Mononuclear cell (primary cell): ENCODE results near the gene OR6J1. TPM values are rescaled to one million over a fixed set of nuclear protein-coding genes. Genes with fewer than 3 reads are reported as not detected.

Experiments used
- H3K27me3 ChIP-seq: 2 replicates; pipeline ENCODE4 v1.6.0; 2011; ENCODE audit warnings: low read length, control low read depth; ENCODE audit not compliant: insufficient read depth
- H3K4me1 ChIP-seq: 2 replicates; pipeline ENCODE4 v1.5.1; 2011; ENCODE audit warnings: mild to moderate bottlenecking, low read length, control low read depth; ENCODE audit not compliant: insufficient read depth
- H3K4me3 ChIP-seq: 2 replicates; pipeline ENCODE4 v1.5.1; 2011; ENCODE audit warnings: mild to moderate bottlenecking, low read length, moderate library complexity
- H3K9me3 ChIP-seq: 2 replicates; pipeline ENCODE4 v1.5.1; 2011; ENCODE audit warnings: low read depth, mild to moderate bottlenecking, control low read depth, low read length
- total RNA-seq: library from RNA; depleted of rRNA; stranded (reverse); fragments of >200 nt; gene quantifications from one replicate; pipeline ENCODE4 v1.2.3, GENCODE V29; 2012

The OR6J1 gene
- total RNA-seq, 1 donor: not detected

GRCh38 chr14:22602862-22603261, 41.3 kb downstream of the OR6J1 start:
- Histone ChIP-seq H3K9me3 (no peaks in the 10 kb centered on the region), H3K4me3 (no peak overlapping the region), H3K4me1 (peaks cover 14% of the 10 kb centered on the region)

GRCh38 chr14:22601996-22602395, 42.2 kb downstream of the OR6J1 start:
- H3K4me1 ChIP-seq: peaks cover 21% of the 10 kb centered on the region
- H3K4me3 ChIP-seq: no peak overlapping the region
- H3K27me3 ChIP-seq: no peaks in the 10 kb centered on the region
- H3K9me3 ChIP-seq: no peaks in the 10 kb centered on the region

More at GRCh38 chr14:22602862-22603261, 41.3 kb downstream of the OR6J1 start:
- H3K27me3 ChIP-seq: no peaks in the 10 kb centered on the region

GRCh38 chr14:22601456-22601855, 42.7 kb downstream of the OR6J1 start:
- Histone ChIP-seq H3K9me3 (no peaks in the 10 kb centered on the region), H3K4me1 (peaks cover 21% of the 10 kb centered on the region), H3K4me3 (no peak overlapping the region), H3K27me3 (no peaks in the 10 kb centered on the region)

GRCh38 chr14:22600027-22600426, 44.1 kb downstream of the OR6J1 start:
- no peak overlapping the region for H3K4me3 ChIP-seq
- H3K27me3 ChIP-seq: no peaks in the 10 kb centered on the region
- H3K4me1 ChIP-seq: peaks cover 21% of the 10 kb centered on the region

GRCh38 chr14:22599349-22599748, 44.8 kb downstream of the OR6J1 start:
- Histone ChIP-seq H3K9me3 (no peaks in the 10 kb centered on the region), H3K4me1 (peaks cover 21% of the 10 kb centered on the region), H3K4me3 (no peak overlapping the region), H3K27me3 (no peaks in the 10 kb centered on the region)

More at GRCh38 chr14:22600027-22600426, 44.1 kb downstream of the OR6J1 start:
- no peaks in the 10 kb centered on the region for H3K9me3 ChIP-seq

- Histone ChIP-seq H3K4me3 (peak overlapping the region; percentile 80), H3K9me3 (no peaks in the 10 kb centered on the region), H3K4me1 (peaks cover 21% of the 10 kb centered on the region), H3K27me3 (no peaks in the 10 kb centered on the region)
Observed at GRCh38 chr14:22598896-22599244, 45.3 kb downstream of the OR6J1 start.

- peaks cover 21% of the 10 kb centered on the region for H3K4me1 ChIP-seq
- no peaks in the 10 kb centered on the region for H3K9me3 ChIP-seq
- H3K27me3 ChIP-seq: no peaks in the 10 kb centered on the region
- H3K4me3 ChIP-seq: peak within 1 kb of the TSS; percentile 80
Observed at GRCh38 chr14:22598099-22598895, 45.9 kb downstream of the OR6J1 start, which contains the start of gene ABHD4. Gene ABHD4, plus strand, starts transcription at chr14:22598300. Its CDS starts 7 bp downstream, at chr14:22598307.

- Histone ChIP-seq H3K4me3 (peak overlapping the region; percentile 80), H3K4me1 (peaks cover 21% of the 10 kb centered on the region), H3K9me3 (no peaks in the 10 kb centered on the region), H3K27me3 (no peaks in the 10 kb centered on the region)
Observed at GRCh38 chr14:22597771-22598098, 46.4 kb downstream of the OR6J1 start.

- H3K9me3 ChIP-seq: no peaks in the 10 kb centered on the region
- H3K27me3 ChIP-seq: no peaks in the 10 kb centered on the region
- H3K4me3 ChIP-seq: no peak overlapping the region
- H3K4me1 ChIP-seq: peaks cover 21% of the 10 kb centered on the region
Observed at GRCh38 chr14:22597265-22597664, 46.9 kb downstream of the OR6J1 start.

- Histone ChIP-seq H3K9me3 (no peaks in the 10 kb centered on the region), H3K4me1 (peaks cover 21% of the 10 kb centered on the region), H3K27me3 (no peaks in the 10 kb centered on the region), H3K4me3 (no peak overlapping the region)
Observed at GRCh38 chr14:22596354-22596879, 47.7 kb downstream of the OR6J1 start.

- H3K27me3 ChIP-seq: no peaks in the 10 kb centered on the region
- no peak overlapping the region for H3K4me3 ChIP-seq
- H3K9me3 ChIP-seq: no peaks in the 10 kb centered on the region
- peaks cover 25% of the 10 kb centered on the region for H3K4me1 ChIP-seq
Observed at GRCh38 chr14:22594156-22594716, 49.9 kb downstream of the OR6J1 start.

GRCh38 chr14:22593601-22594000, 50.6 kb downstream of the OR6J1 start:
- Histone ChIP-seq H3K27me3 (no peaks in the 10 kb centered on the region), H3K4me1 (peaks cover 19% of the 10 kb centered on the region), H3K4me3 (no peak overlapping the region), H3K9me3 (no peaks in the 10 kb centered on the region)

- Histone ChIP-seq H3K4me3 (no peak overlapping the region), H3K4me1 (peaks cover 22% of the 10 kb centered on the region), H3K9me3 (no peaks in the 10 kb centered on the region), H3K27me3 (no peaks in the 10 kb centered on the region)
Observed at GRCh38 chr14:22593189-22593588, 51.0 kb downstream of the OR6J1 start.

- Histone ChIP-seq H3K4me3 (peak within 1 kb of the TSS; percentile 64), H3K4me1 (peaks cover 33% of the 10 kb centered on the region), H3K27me3 (no peaks in the 10 kb centered on the region), H3K9me3 (no peaks in the 10 kb centered on the region)
Observed at GRCh38 chr14:22589096-22589839, 54.9 kb downstream of the OR6J1 start, which contains the start of gene DAD1. Gene DAD1, minus strand, starts transcription at chr14:22589224. Its CDS starts 67 bp downstream, at chr14:22589157.

GRCh38 chr14:22588526-22589095, 55.5 kb downstream of the OR6J1 start:
- Histone ChIP-seq H3K4me3 (peak overlapping the region; percentile 64), H3K4me1 (peaks cover 39% of the 10 kb centered on the region), H3K9me3 (no peaks in the 10 kb centered on the region), H3K27me3 (no peaks in the 10 kb centered on the region)
